WTC11 (cell line): Measurements from ENCODE around the gene RBFOX2.

Experiments
- CTCF ChIP-seq: fragments of 200-600 bp; IDR thresholded peaks from 2 replicates; pipeline ENCODE4 v1.8.0; 2022; ENCODE audit warnings: antibody characterized with exemption
- JUN ChIP-seq: sonication (generic); formaldehyde crosslinking; IDR thresholded peaks from 2 replicates; pipeline ENCODE4 v1.8.0; 2023; ENCODE audit warnings: mild to moderate bottlenecking, missing genetic modification reagents
- NR1H2 ChIP-seq: sonication (generic); formaldehyde crosslinking; IDR thresholded peaks from 2 replicates; pipeline ENCODE4 v1.9.0; 2021; ENCODE audit warnings: mild to moderate bottlenecking, moderate library complexity, missing genetic modification reagents
- TEAD4 ChIP-seq: sonication (generic); formaldehyde crosslinking; IDR thresholded peaks from 2 replicates; pipeline ENCODE4 v1.8.0; 2022; ENCODE audit warnings: mild to moderate bottlenecking, missing genetic modification reagents
- USF2 ChIP-seq: sonication (generic); formaldehyde crosslinking; IDR thresholded peaks from 2 replicates; pipeline ENCODE4 v1.8.1; 2023; ENCODE audit warnings: mild to moderate bottlenecking, missing genetic modification reagents, moderate library complexity

- TF ChIP-seq TEAD4, result no peak
- TF ChIP-seq USF2, result no peak
- TF ChIP-seq CTCF, result no peak
- TF ChIP-seq JUN, result no peak
- TF ChIP-seq NR1H2 (CRISPR knock-in tag), result no peak
Measured at GRCh38 chr22:35910926-35911325, 117.7 kb downstream of the RBFOX2 start.
